SK-N-SH treated with all-trans-retinoic acid at 6 μM for 48 hours (cell line): ENCODE data around the gene TTC28.

Experiments
- ATAC-seq: fragments of 200-7000 bp; cut with Tn5 transposase; 3 replicates; pipeline ENCODE4 v1.9.1; 2020; ENCODE audit warnings: mild to moderate bottlenecking, moderate library complexity
- BACH2 ChIP-seq: fragments of 250-450 bp; sonication (Bioruptor Pico); IDR thresholded peaks from 2 replicates; pipeline ENCODE4 v1.9.0; 2021; ENCODE audit warnings: mild to moderate bottlenecking, borderline replicate concordance
- CREB5 ChIP-seq: fragments of 250-450 bp; sonication (Bioruptor Pico); IDR thresholded peaks from 2 replicates; pipeline ENCODE4 v1.5.1; 2020; ENCODE audit warnings: low read depth, mild to moderate bottlenecking, moderate library complexity
- CSDC2 ChIP-seq: fragments of 250-450 bp; sonication (Bioruptor Pico); IDR thresholded peaks from 2 replicates; pipeline ENCODE4 v1.5.0; 2020; ENCODE audit warnings: mild to moderate bottlenecking, moderate library complexity
- GLIS3 ChIP-seq: fragments of 250-450 bp; sonication (Bioruptor Pico); IDR thresholded peaks from 2 replicates; pipeline ENCODE4 v1.5.0; 2020; ENCODE audit warnings: mild to moderate bottlenecking, moderate library complexity
- ISL1 ChIP-seq: fragments of 250-450 bp; sonication (Bioruptor Pico); IDR thresholded peaks from 2 replicates; pipeline ENCODE4 v2.1.2; 2022; ENCODE audit warnings: mild to moderate bottlenecking, moderate library complexity
- OSR1 ChIP-seq: fragments of 250-450 bp; sonication (Bioruptor Pico); IDR thresholded peaks from 2 replicates; pipeline ENCODE4 v1.8.0; 2022; ENCODE audit warnings: moderate library complexity, mild to moderate bottlenecking, inconsistent platforms
- PATZ1 ChIP-seq: fragments of 250-450 bp; sonication (Bioruptor Pico); IDR thresholded peaks from 2 replicates; pipeline ENCODE4 v1.8.0; 2020; ENCODE audit warnings: mild to moderate bottlenecking, moderate library complexity, borderline replicate concordance
- POU6F1 ChIP-seq: fragments of 250-450 bp; sonication (Bioruptor Pico); IDR thresholded peaks from 2 replicates; pipeline ENCODE4 v1.8.0; 2021; ENCODE audit warnings: low read depth, mild to moderate bottlenecking, moderate library complexity, borderline replicate concordance
- RARB ChIP-seq: fragments of 250-450 bp; sonication (Bioruptor Pico); IDR thresholded peaks from 2 replicates; pipeline ENCODE4 v1.8.0; 2021; ENCODE audit warnings: mild to moderate bottlenecking, moderate library complexity
- TOX ChIP-seq: fragments of 250-450 bp; sonication (Bioruptor Pico); IDR thresholded peaks from 2 replicates; pipeline ENCODE4 v1.8.0; 2021; ENCODE audit warnings: mild to moderate bottlenecking, moderate library complexity, borderline replicate concordance
- TSHZ2 ChIP-seq: fragments of 250-450 bp; sonication (Bioruptor Pico); IDR thresholded peaks from 2 replicates; pipeline ENCODE4 v1.5.0; 2020; ENCODE audit warnings: mild to moderate bottlenecking, moderate library complexity
- ZC3H10 ChIP-seq: fragments of 250-450 bp; sonication (Bioruptor Pico); IDR thresholded peaks from 2 replicates; pipeline ENCODE4 v1.5.1; 2021; ENCODE audit warnings: mild to moderate bottlenecking, moderate library complexity
- ZFP3 ChIP-seq: fragments of 250-450 bp; sonication (Bioruptor Pico); IDR thresholded peaks from 2 replicates; pipeline ENCODE4 v1.5.0; 2020; ENCODE audit warnings: mild to moderate bottlenecking, moderate library complexity
- ZNF565 ChIP-seq: fragments of 450-650 bp; formaldehyde crosslinking; conservative IDR thresholded peaks from 2 replicates; pipeline ENCODE4 v1.5.0; 2020; ENCODE audit warnings: low read depth, mild to moderate bottlenecking, moderate library complexity
- ZNF70 ChIP-seq: fragments of 450-650 bp; formaldehyde crosslinking; IDR thresholded peaks from 2 replicates; pipeline ENCODE4 v1.5.0; 2020; ENCODE audit warnings: mild to moderate bottlenecking, moderate library complexity
- ZNF8 ChIP-seq: fragments of 450-650 bp; formaldehyde crosslinking; IDR thresholded peaks from 2 replicates; pipeline ENCODE4 v1.5.0; 2020; ENCODE audit warnings: mild to moderate bottlenecking, moderate library complexity

The TTC28 gene

GRCh38 chr22:28379075-28379779, 300.4 kb downstream of the TTC28 start:
- TF ChIP-seq ISL1 (CRISPR knock-in tag) (no peak), BACH2 (CRISPR knock-in tag) (no peak), TOX (CRISPR knock-in tag) (no peak), ZNF70 (no peak), ZC3H10 (no peak), OSR1 (CRISPR knock-in tag) (no peak), ZNF565 (CRISPR knock-in tag) (no peak), CSDC2 (no peak), TSHZ2 (CRISPR knock-in tag) (no peak), ZNF8 (CRISPR knock-in tag) (no peak)
- ATAC-seq, result no peak

- TF ChIP-seq ZC3H10, result no peak
- peak; percentile 91 for TF ChIP-seq ISL1 (CRISPR knock-in tag)
- TF ChIP-seq POU6F1 (CRISPR knock-in tag), result no peak
- TF ChIP-seq RARB, result no peak
- TF ChIP-seq, all 23 proteins: peak for 1
- ATAC-seq, result no peak
These were observed 303.7 kb downstream of the TTC28 start for GRCh38 chr22:28375761-28376534.

- ATAC-seq, result peak; percentile 83
- TF ChIP-seq CREB5 (no peak), PATZ1 (CRISPR knock-in tag) (no peak), ISL1 (CRISPR knock-in tag) (no peak), ZNF565 (CRISPR knock-in tag) (no peak), ZFP3 (CRISPR knock-in tag) (no peak), BACH2 (CRISPR knock-in tag) (no peak), GLIS3 (CRISPR knock-in tag) (no peak), TSHZ2 (CRISPR knock-in tag) (no peak), ZC3H10 (no peak)
- TF ChIP-seq, all 23 proteins: peak for 0
These were observed 305.8 kb downstream of the TTC28 start for GRCh38 chr22:28373831-28374230.
